NOMO-1 treated with dmso at 0.1 percent for 144 hours (cell line): ENCODE data around the gene TMEM123.

ENCODE experiments used
- DNase-seq: peaks from one replicate; lab custom pipeline; 2025; ENCODE audit not compliant: unreplicated experiment; lab: John Stamatoyannopoulos, UW

The TMEM123 gene

DNA sequence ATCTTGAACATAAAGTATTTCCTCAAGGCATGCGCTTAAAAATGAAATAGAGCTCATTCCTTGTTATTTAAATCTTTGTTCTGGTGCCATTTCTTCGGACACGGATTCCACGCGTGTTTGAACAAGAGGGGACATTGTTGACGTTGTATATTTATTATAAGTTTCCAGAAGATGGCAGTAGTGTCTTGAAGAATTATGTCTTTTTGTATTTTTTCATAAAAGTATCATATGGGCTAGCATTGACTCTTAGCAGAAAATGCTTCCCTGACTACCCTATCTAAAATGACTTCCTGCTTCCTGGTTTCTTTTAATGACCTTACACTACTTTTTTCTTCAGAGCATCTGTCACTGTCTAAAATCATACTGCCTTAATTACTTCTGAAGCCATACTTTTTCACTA is 85.2 kb downstream of the TMEM123 start:
- no peak for DNase-seq

DNA sequence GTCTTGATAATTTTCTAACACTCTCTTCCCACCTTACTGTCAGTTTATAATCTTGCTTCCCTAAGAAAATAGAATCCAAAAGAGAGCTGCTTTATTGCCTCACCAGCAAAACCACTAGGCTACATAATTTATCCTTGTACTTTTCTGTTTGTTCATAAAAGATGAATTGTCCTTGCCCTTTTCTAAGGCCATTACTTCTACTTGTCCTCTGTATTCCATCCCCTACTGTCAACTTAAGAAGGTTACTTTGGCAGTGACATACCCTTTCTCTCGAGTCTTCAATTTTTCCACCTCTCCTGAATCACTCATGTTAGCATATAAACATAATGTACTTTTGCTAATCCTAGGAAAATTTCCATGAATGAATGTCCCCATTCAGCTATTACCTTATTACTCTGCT is 87.6 kb downstream of the TMEM123 start:
- DNase-seq = no peak

DNA sequence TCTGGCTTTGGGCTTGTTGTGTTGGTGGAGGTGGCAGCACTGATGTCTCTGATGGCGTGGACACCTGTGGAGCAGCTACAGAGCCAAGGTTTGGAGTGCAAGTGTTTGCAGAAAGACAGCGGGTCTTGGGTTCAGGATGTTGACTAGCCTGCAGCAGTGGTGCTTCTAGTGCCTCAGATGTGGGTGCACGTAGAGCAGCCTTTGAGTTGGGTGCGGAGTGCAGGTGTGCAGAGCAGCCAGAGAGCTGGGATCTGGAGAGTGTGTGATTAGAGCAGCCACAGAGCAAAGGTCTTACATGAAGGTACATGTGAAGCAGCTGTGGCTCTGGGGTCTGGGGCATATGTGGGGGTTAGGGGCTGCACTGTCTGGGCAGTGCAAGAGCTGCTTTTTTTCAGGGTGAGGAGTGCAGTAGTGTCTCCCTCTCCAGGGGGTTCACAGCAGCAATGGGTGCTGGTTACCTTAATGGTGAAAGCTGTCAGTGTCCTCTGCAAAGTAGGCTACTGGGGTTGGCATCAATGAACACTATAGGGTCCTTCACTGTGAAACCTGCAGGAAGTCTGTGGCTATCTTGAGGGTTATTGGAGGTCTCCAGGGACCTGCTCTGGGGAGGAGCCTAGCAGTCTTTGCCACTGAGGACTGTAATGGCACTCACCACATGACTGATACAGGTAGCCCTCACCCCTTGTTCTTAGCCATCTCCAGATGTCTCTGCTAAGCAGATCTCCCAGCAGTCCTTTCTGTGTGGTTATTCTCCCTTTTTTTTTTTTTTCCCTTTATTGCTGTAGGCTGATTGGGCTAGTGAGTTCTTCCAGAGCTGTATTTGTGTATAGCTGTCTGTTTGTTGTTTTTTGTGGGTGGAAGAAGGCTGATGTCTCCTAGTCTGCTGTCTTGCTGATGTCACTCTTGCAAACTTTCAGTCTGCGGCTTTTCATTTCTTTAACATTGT is 91.2 kb downstream of the TMEM123 start:
- DNase-seq = no peak

DNA sequence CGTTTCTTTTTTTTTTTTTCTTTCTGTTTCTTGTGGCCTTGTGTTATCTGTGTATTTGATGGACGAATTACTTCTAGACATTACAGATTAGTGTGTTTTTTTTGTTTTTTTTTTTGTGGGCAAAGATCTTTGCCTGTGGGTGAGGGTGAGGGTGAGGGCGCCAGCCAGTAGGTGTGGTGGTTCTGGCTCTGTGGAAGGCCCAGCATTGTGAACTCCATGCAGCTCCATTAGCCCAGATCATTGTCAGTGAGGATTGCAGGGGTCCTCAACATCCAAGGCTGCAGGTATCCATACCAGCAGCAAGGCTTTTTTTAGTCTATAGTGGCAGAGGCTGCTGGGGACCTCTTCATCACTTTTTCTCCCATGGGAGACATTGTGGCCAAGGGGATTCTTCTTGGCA is 91.9 kb downstream of the TMEM123 start:
- DNase-seq = no peak

DNA sequence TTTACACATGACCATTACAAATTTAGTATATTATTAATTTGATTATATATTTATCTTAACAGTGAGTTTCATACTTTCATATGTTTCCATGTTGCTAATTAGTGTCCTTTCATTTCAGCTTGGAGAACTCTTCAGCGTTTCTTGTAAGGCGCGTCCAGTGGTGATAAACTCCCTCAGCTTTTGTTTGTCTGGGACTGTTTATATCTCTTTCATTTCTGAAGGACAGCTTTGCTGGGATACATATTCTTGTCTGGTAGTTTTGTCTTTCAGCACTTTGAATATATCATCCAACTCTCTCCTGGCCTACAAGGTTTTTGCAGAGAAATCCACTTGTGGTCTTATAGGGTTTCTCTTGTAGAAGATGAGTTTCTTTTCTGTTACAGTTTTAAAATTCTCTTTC is 93.2 kb downstream of the TMEM123 start:
- no peak for DNase-seq

DNA sequence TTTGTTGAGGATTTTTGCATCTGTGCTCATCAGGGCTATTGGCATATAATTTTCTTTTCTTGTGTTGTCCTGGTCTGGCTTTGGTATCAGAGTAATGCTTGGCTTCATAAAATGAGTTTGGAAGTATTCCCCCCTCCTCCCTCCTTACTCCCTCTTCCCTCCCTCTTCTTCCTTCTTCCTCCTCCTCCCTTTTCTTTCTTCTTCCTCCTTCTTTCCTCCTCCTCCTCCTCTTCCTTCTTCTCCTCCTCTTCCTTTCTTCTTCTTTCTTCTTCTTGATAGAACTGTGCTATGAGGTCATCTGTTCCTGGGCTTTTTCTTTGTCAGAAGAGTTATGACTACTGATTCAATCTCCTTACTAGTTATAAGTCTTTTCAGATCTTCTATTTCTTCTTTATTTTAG is 95.4 kb downstream of the TMEM123 start:
- no peak for DNase-seq

DNA sequence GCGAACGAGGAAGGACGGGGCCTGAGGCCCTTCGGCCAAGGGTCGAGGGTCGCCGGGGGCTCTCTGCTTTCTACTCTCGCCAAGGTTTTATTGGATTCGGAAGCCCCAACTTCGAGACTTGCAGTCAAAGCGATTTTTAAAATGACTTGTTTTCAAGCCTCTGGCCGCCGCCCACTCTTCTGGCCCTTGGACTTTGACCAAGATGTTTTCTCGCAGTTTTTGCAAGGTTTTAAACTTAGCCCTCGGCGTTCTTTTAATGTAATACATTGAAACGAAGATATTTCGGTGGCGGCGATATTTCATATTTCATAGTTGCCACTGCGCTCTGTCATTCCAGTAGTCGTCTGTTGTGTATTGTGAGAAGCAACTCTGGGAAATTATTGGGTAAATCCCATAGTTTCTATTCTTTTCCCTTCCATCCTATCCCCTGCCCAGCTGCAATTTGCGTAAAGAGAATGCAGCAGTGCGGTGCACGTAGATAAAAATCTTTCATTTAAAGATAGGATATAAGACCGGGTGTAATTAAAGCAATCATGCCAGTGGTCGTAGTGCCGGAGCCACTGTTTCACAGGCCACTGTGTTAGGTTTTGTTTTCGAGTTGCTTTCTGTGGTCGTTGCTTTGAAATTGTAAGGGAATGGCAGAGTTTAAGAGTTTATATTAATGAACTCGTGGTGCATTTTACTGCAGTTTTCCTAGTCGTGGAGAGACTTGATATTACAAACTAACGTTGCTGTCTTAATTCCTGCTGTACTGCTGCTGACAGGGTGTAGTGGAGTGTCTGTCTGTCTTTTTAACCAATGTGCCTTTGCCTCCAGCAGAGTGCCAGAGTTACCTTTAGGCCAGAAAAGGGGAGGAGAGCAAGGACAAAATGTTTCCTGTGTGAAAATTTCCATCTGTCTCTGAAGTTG is 104.8 kb downstream of the TMEM123 start:
- DNase-seq = no peak

DNA sequence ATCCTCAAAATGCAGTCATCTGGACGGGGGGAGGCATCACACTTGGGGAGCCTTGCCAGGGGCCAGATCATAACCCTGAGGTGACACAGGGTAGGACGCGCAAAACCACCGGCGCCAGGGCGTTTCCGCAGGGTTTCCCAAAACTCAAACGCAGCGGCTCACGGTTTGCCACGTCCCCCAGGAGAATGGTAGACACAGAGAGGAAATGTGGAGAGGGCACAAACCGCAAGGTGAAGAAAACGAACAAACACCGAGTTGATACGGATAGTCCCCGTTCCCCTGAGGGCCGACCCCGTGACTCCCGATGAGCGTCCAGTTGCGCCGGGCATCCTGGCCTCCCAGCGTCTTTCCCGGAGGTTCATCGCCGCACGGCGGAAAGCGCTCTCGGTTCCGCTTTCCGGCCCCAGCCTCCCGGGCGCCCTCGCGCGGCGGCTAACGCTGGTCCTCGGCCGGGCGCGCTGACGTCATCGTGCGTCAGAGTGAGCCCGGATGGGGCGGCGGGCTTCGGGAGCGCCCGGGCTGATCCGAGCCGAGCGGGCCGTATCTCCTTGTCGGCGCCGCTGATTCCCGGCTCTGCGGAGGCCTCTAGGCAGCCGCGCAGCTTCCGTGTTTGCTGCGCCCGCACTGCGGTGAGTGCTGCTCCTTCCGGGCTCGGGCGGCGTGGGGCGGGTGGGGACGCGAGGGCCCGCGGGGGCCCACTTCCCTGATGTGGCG is 105.7 kb downstream of the TMEM123 start, which contains the start of gene BIRC2:
TSS of gene BIRC2 (plus strand) at position 467 of the 714 bp plus-strand sequence. CDS start 2,641 bp downstream, outside the sequence.
- peak; percentile 83 for DNase-seq

DNA sequence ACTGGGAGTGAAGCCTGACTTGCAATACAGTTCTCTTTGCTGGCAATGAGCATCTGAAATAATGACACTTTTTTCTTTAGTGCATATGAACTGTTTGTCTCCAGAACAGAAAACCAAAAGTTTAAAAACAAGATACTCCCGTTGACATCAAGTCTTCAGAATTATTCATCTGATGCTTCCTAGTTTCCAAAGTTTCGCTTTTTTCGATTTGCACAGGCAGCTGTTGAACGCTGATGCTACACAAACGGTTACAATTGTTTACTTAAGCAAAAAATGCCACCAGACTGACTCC is 106.2 kb downstream of the TMEM123 start:
- no peak for DNase-seq
